ENCODE data around the gene PLEKHG4. TPM values are rescaled to one million over a fixed set of nuclear protein-coding genes. Genes with fewer than 3 reads are reported as not detected.

PLEKHG4 gene
- total and polyA plus RNA-seq, 7 donors: 1.4 to 7.9 (median 3.5) TPM

DNA sequence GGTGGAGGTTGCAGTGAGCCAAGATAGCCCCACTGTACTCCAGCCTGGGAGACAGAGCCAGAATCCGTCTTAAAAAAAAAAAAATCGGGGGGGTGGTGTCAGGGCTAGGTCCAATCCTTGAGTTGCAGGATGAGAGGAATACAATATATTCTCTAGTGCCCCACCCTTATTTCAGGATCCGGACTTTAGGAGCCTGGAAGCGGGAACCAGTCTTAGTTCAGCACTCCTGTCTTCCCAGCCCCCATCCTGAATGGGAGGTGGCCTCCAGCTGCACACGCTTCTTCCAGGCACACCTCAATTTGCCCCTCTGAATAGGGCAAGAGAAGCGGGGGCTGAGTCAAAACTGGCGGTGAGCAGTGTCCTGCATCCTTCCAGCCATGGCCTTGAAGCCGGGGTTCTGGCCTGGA lies 33.7 kb upstream of the PLEKHG4 start:
- intact Hi-C loops (cut with DNase I): loop anchor here (1.0 to 5.0 kb wide), 2 partner anchors 62 to 152 kb away; partner anchors contain the start of gene MATCAP1
- WGBS, 2 donors: 5 to 28% methylated on average over 8 of the region's 8 CpGs
- Histone ChIP-seq H3K27me3 (peaks cover 7 to 25% (median 13%) of the 10 kb centered on the region in 3 donors), H3K27ac (peak overlapping the region; percentile 80 to 89 (median 83)), H3K4me1 (peaks cover 0 to 72% (median 56%) of the 10 kb centered on the region in 4 donors), H3K4me3 (peak overlapping the region; percentile 44 to 87 (median 72)), H3K9me3 (no peaks in the 10 kb centered on the region), H3K36me3 (no peaks in the 10 kb centered on the region)
- no peak for DNase-seq
- TF ChIP-seq EP300 (IDR thresholded peaks at IDR 0.05) (no peak), POLR2AphosphoS5 (IDR thresholded peaks at IDR 0.05) (no peak), POLR2A (IDR thresholded peaks at IDR 0.05) (no peak)
- TF ChIP-seq, protein P1, sequence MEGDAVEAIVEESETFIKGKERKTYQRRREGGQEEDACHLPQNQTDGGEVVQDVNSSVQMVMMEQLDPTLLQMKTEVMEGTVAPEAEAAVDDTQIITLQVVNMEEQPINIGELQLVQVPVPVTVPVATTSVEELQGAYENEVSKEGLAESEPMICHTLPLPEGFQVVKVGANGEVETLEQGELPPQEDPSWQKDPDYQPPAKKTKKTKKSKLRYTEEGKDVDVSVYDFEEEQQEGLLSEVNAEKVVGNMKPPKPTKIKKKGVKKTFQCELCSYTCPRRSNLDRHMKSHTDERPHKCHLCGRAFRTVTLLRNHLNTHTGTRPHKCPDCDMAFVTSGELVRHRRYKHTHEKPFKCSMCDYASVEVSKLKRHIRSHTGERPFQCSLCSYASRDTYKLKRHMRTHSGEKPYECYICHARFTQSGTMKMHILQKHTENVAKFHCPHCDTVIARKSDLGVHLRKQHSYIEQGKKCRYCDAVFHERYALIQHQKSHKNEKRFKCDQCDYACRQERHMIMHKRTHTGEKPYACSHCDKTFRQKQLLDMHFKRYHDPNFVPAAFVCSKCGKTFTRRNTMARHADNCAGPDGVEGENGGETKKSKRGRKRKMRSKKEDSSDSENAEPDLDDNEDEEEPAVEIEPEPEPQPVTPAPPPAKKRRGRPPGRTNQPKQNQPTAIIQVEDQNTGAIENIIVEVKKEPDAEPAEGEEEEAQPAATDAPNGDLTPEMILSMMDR (IDR thresholded peaks at IDR 0.05): no peak

DNA sequence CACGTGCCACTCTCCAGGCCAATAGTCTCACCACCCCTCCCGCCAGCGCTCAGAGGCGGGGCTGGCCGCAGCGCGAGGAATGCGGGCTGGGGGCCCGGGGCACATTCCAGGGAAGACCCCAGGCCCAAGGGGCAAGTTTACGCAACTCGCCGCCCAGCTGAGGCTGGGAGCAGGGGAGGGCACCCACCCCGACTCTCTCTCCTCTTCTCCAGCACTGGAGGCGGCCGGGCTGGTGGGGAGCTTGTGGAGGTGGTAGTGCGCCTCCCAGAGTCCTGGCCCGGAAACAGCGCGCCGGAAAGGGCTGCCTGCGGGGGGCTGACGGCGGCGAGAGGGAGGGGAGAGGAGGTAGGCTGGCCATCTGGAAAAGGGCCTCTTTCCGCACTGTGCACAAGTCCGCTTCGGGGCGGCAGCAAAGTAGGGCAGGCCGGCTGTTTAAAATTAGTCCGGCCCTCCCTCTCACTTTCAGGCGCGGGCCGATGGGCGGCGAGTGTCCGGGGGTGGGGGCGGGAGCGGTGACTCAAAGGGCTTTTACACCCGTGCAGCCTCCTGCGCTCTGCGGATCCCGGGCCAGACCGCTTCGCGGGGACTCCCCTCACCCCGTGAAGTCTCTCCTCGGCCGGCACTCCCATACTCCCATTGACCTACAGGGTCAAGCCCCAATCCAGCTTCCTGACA lies 33.1 kb upstream of the PLEKHG4 start:
- Histone ChIP-seq H3K36me3 (no peaks in the 10 kb centered on the region), H3K27ac (peak overlapping the region; percentile 80 to 89 (median 83)), H3K9me3 (no peaks in the 10 kb centered on the region), H3K4me1 (peaks cover 0 to 67% (median 50%) of the 10 kb centered on the region in 4 donors), H3K4me3 (peak overlapping the region; percentile 44 to 87 (median 72)), H3K27me3 (peaks cover 7 to 31% (median 13%) of the 10 kb centered on the region in 3 donors)
- WGBS, 2 donors: 1 to 2% methylated on average over 48 of the region's 48 CpGs
- peak; percentile 89 for DNase-seq
- intact Hi-C loops (cut with DNase I): loop anchor here (5.0 kb wide), 1 partner anchor 151 kb away; no protein-coding TSS in a partner anchor
- TF ChIP-seq POLR2A (IDR thresholded peaks at IDR 0.05) (peak in 1 of 2 donors; percentile 13), EP300 (IDR thresholded peaks at IDR 0.05) (no peak), POLR2AphosphoS5 (IDR thresholded peaks at IDR 0.05) (peak in 3 of 4 donors; percentile 31 to 52 (median 45))
- TF ChIP-seq, protein P1 (IDR thresholded peaks at IDR 0.05): peak in 3 of 4 experiments; percentile 8 to 30 (median 24)

DNA sequence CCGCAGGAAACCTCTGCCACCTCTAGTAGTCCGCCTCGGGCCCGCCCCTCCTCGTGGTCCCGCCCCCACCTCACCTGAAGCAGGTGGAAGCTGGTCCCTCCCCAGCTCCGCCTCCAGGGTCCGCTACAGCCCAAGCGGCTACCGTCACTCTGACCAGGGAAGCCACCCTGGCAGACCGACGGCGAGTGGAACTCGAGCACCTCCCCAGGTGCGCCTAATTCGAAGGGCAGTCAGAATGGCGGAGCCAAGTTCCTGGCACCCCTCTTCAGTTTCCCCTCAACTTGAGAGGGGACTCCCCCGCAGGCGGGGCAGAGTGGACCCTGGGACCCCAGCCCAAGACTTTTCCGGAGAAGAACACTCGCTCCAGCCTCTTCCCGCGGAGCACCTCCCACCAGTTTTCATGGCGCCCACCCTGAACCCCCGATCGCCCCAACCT lies 32.6 kb upstream of the PLEKHG4 start:
- no peak for DNase-seq
- Histone ChIP-seq H3K4me1 (peaks cover 0 to 61% (median 45%) of the 10 kb centered on the region in 4 donors), H3K4me3 (peak overlapping the region; percentile 44 to 87 (median 72)), H3K27ac (peak overlapping the region; percentile 80 to 89 (median 83)), H3K36me3 (no peaks in the 10 kb centered on the region), H3K9me3 (no peaks in the 10 kb centered on the region), H3K27me3 (peaks cover 7 to 36% (median 19%) of the 10 kb centered on the region in 3 donors)
- WGBS, 2 donors: 0 to 1% methylated on average over 26 of the region's 26 CpGs
- no peak for TF ChIP-seq EP300 (IDR thresholded peaks at IDR 0.05)
- TF ChIP-seq POLR2AphosphoS5 (IDR thresholded peaks at IDR 0.05): peak in 1 of 4 donors; percentile 40
- peak in 1 of 2 donors; percentile 45 for TF ChIP-seq POLR2A (IDR thresholded peaks at IDR 0.05)
- intact Hi-C loops (cut with DNase I): loop anchor here (1.0 to 5.0 kb wide), 2 partner anchors 19 to 151 kb away; partner anchors contain the start of gene TMEM208

DNA sequence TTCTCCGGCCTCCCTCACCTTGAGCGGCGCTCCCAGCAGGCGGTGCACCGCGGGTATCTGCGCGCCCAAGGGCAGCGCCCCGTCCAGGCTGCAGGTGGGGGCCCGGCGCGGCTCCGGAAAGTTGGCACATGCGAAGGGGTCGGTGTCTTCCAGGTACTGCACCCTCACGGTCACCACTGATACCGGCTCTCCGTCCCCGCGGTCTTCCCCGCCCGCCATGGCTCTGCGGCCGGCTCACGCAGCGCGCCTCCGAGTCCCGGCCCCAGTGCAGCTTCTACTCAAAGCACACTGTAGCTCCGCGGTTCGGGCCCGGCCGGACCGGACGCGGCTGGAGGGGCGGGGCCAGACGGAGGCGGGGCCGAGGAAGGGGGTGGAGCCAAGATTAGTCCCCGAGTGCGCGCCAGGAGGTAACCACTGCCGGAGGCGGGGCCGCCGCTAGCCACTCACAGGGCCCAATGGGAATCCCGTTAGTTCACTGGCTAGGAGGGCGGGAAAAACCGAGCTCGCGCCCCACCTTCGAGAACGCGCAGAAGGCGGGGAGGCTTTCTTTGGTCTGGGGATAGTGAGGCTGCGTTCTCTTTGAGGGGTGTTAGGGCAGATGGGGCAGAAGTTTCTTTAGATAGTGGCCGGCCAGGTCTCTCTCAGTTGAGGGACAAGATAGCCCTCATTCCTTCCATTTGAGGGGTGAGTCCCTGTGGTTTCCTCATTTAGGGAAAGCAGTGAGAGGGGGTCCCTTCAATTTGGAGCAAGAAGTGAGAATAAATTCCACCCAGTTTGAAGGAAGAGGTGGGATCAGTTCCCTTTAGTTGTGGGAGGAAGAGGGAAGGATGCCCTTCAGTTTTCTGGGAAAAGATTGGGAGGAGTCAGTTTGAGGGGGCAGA lies 31.9 kb upstream of the PLEKHG4 start, which contains the start of gene FHOD1:
FHOD1 (minus strand) TSS at position 290 of the 881 bp plus-strand sequence; CDS start at position 219, 71 bp downstream.
- no peaks in the 10 kb centered on the region for H3K9me3 ChIP-seq
- DNase-seq: peak; percentile 99
- H3K36me3 ChIP-seq: no peaks in the 10 kb centered on the region
- intact Hi-C loops (cut with DNase I): loop anchor here (1.0 to 5.0 kb wide), 2 partner anchors 20 to 150 kb away; partner anchors contain the start of gene TMEM208
- WGBS, 2 donors: 0% methylated on average over 60 of the region's 60 CpGs
- peak within 1 kb of the TSS; percentile 80 to 89 (median 83) for H3K27ac ChIP-seq
- H3K4me3 ChIP-seq: peak within 1 kb of the TSS; percentile 44 to 87 (median 72)
- TF ChIP-seq, protein P1 (IDR thresholded peaks at IDR 0.05): no peak
- no peak for TF ChIP-seq EP300 (IDR thresholded peaks at IDR 0.05)
- TF ChIP-seq POLR2AphosphoS5 (IDR thresholded peaks at IDR 0.05): peak; percentile 75 to 94 (median 88)
- TF ChIP-seq POLR2A (IDR thresholded peaks at IDR 0.05): peak; percentile 62 to 73
- peaks cover 7 to 43% (median 23%) of the 10 kb centered on the region in 3 donors for H3K27me3 ChIP-seq
- H3K4me1 ChIP-seq: peaks cover 0 to 55% (median 42%) of the 10 kb centered on the region in 4 donors

All from sigmoid colon (tissue), 7 donors.